ENCODE results near the gene UQCRHL.

GRCh38 chr1:15848143-15848928, 40.9 kb upstream of the UQCRHL start:
- TF ChIP-seq POU6F1 (CRISPR knock-in tag; IDR thresholded peaks at IDR 0.05; ENCODE audit: borderline replicate concordance, low read depth) = no peak
- no peak for TF ChIP-seq ARNTL (CRISPR knock-in tag; IDR thresholded peaks at IDR 0.05; ENCODE audit: borderline replicate concordance, low read depth)
- TF ChIP-seq RARB (CRISPR knock-in tag; IDR thresholded peaks at IDR 0.05) = no peak
- no peak for TF ChIP-seq ZNF565 (CRISPR knock-in tag; conservative IDR thresholded peaks at IDR 0.05; ENCODE audit: low read depth)
- TF ChIP-seq ZFP30 (CRISPR knock-in tag; IDR thresholded peaks at IDR 0.05) = no peak

Measured in SK-N-SH treated with all-trans-retinoic acid at 6 μM for 48 hours (cell line).